Measurements from ENCODE around the gene COL6A2. TPM values are rescaled to one million over a fixed set of nuclear protein-coding genes. Genes with fewer than 3 reads are reported as not detected.

COL6A2 gene
- total RNA-seq, 1 experiment from 2014 or later = 22.0 TPM

GRCh38 chr21:46087641-46088040, 10.3 kb upstream of the COL6A2 start:
- no peaks in the 10 kb centered on the region for H3K4me1 ChIP-seq (replicated peaks; ENCODE audit: insufficient read depth)
- no peaks in the 10 kb centered on the region for H3K36me3 ChIP-seq (ENCODE audit: low read depth)
- H3K9me2 ChIP-seq (ENCODE audit: insufficient read depth) = no peaks in the 10 kb centered on the region
- H3K4me3 ChIP-seq = no peak overlapping the region
- ChIA-PET POLR2A (ENCODE audit: unreplicated experiment) (no interaction called here), CTCF (no interaction called here)
- no TSS peak for BruUV-seq (replicated peaks)
- no peaks in the 10 kb centered on the region for H3F3A ChIP-seq (ENCODE audit: insufficient read depth, low read depth)
- H3K9me3 ChIP-seq (ENCODE audit: insufficient read depth, low read depth) = no peaks in the 10 kb centered on the region
- no peak overlapping the region for H3K4me2 ChIP-seq
- no peak for DNase-seq
- H3K27me3 ChIP-seq (ENCODE audit: insufficient read depth, low read depth) = no peaks in the 10 kb centered on the region
- no peak overlapping the region for H3K27ac ChIP-seq
- no peaks in the 10 kb centered on the region for H4K20me1 ChIP-seq (ENCODE audit: insufficient read depth)
- TF ChIP-seq CTCF (conservative IDR thresholded peaks at IDR 0.05) (no peak), EZH2 (IDR thresholded peaks at IDR 0.05; ENCODE audit: low read depth) (no peak)
- intact Hi-C loops (cut with micrococcal nuclease; ENCODE audit: unreplicated experiment) = no loop called here
- no peak overlapping the region for H2AFZ ChIP-seq
- no peaks in the 10 kb centered on the region for H3K79me2 ChIP-seq (ENCODE audit: low read depth)

- Histone ChIP-seq H3K27ac (no peak overlapping the region), H3K27me3 (ENCODE audit: insufficient read depth, low read depth) (no peaks in the 10 kb centered on the region), H3K4me2 (no peak overlapping the region), H3K79me2 (ENCODE audit: low read depth) (no peaks in the 10 kb centered on the region), H3F3A (ENCODE audit: insufficient read depth, low read depth) (no peaks in the 10 kb centered on the region), H3K9me2 (ENCODE audit: insufficient read depth) (no peaks in the 10 kb centered on the region), H2AFZ (no peak overlapping the region), H3K36me3 (ENCODE audit: low read depth) (no peaks in the 10 kb centered on the region), H3K4me1 (replicated peaks; ENCODE audit: insufficient read depth) (no peaks in the 10 kb centered on the region), H4K20me1 (ENCODE audit: insufficient read depth) (no peaks in the 10 kb centered on the region), H3K9me3 (ENCODE audit: insufficient read depth, low read depth) (no peaks in the 10 kb centered on the region), H3K4me3 (no peak overlapping the region)
- no peak for DNase-seq
- BruUV-seq (replicated peaks) = no TSS peak
- intact Hi-C loops (cut with micrococcal nuclease; ENCODE audit: unreplicated experiment) = no loop called here
- TF ChIP-seq CTCF (conservative IDR thresholded peaks at IDR 0.05) = no peak
- TF ChIP-seq EZH2 (IDR thresholded peaks at IDR 0.05; ENCODE audit: low read depth) = no peak
- POLR2A ChIA-PET (ENCODE audit: unreplicated experiment) = no interaction called here
- CTCF ChIA-PET = no interaction called here
Observed at GRCh38 chr21:46088189-46088588, 9.7 kb upstream of the COL6A2 start.

- H4K20me1 ChIP-seq (ENCODE audit: insufficient read depth) = no peaks in the 10 kb centered on the region
- H3F3A ChIP-seq (ENCODE audit: insufficient read depth, low read depth) = no peaks in the 10 kb centered on the region
- no peaks in the 10 kb centered on the region for H3K27me3 ChIP-seq (ENCODE audit: insufficient read depth, low read depth)
- H3K4me1 ChIP-seq (replicated peaks; ENCODE audit: insufficient read depth) = no peaks in the 10 kb centered on the region
- TF ChIP-seq CTCF (conservative IDR thresholded peaks at IDR 0.05) (no peak), EZH2 (IDR thresholded peaks at IDR 0.05; ENCODE audit: low read depth) (no peak)
- CTCF ChIA-PET = no interaction called here
- H3K79me2 ChIP-seq (ENCODE audit: low read depth) = no peaks in the 10 kb centered on the region
- no TSS peak for BruUV-seq (replicated peaks)
- POLR2A ChIA-PET (ENCODE audit: unreplicated experiment) = interaction anchor here (0.6 kb wide), 1 partner anchor 1729 kb away, joined by 9 read pairs; no protein-coding TSS in a partner anchor
- no peak overlapping the region for H3K27ac ChIP-seq
- no peaks in the 10 kb centered on the region for H3K9me3 ChIP-seq (ENCODE audit: insufficient read depth, low read depth)
- intact Hi-C loops (cut with micrococcal nuclease; ENCODE audit: unreplicated experiment) = no loop called here
- no peaks in the 10 kb centered on the region for H3K9me2 ChIP-seq (ENCODE audit: insufficient read depth)
- no peak overlapping the region for H3K4me2 ChIP-seq
- DNase-seq = no peak
- H3K4me3 ChIP-seq = no peak overlapping the region
- H2AFZ ChIP-seq = no peak overlapping the region
- no peaks in the 10 kb centered on the region for H3K36me3 ChIP-seq (ENCODE audit: low read depth)
Observed at GRCh38 chr21:46089285-46089684, 8.6 kb upstream of the COL6A2 start.
